ENCODE data around the gene DDHD1.
A peak's percentile ranks its signal among the peaks of the same experiment; 100 is the strongest.

DDHD1 gene

DNA sequence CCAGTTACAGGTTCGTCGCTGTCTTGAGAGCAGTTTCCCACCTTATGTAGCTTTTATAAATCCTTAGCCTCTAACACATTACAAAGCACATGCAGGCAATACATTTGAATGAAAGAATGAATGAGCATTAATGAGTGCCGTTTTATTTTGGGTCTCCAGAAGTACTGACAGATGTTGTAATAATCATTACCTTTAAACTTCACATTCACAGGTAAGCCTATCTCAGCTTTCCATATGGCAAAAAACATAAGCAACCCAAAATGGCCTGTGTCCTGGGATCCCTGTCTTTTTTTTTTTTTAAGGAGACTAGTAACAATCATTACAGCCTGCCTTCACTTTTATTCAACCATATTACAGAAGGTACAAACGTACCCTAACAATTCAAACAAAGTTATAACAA, 149.3 kb downstream of the DDHD1 start:
- DNase-seq (ENCODE audit: extremely low spot score, insufficient read length, low read depth) (no peak), FAIRE-seq (no peak)

DNA sequence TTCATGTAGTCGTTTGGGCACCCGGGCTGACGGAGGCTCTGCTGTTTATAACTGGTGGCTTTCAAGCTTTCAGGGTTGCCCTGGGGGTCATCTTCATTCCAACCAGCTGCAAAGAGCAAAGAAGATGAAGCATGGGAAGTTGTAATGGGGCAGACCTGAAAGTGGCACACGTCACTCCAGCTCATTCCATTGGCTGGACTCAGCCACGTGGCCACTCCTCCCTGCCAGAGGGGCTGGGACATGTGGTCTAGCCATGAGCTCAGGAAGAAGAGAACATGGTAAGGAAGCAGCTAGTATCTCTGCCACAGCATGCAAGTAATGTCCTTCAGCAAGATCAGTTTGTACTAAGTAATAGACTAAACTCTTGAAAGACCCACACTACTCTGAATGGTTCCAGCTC, 150.5 kb downstream of the DDHD1 start:
- DNase-seq (ENCODE audit: extremely low spot score, insufficient read length, low read depth) (no peak), FAIRE-seq (peak; percentile 31)

DNA sequence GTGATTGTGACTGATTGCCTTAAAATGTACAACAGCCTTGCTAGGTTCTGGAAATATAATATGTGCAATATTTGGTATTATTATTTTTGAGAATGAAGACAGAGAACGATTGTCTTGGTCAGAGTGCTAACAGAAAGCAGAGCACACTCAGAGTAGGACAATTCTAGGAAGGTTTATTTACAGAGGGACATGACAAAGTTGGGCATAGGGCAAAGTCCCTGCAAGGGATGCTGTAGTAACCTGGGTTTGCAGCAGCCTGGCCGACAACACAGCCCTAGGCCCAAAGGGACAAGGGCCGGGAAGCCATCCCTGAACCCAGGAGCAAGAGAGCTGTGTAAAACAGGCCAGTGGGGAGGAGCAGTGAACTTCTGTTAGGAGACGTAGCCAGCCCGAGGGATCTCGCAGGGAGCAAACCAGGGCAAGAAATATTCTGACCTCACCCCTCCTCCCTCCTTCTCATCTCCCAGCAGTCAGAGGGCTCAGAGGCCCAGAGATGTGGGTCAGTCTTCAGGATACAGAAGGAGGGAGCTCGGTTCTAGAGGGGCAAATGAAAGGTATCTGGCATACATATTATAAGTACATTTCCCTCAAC, 151.2 kb downstream of the DDHD1 start:
- no peak for DNase-seq (ENCODE audit: extremely low spot score, insufficient read length, low read depth)
- FAIRE-seq, result no peak

DNA sequence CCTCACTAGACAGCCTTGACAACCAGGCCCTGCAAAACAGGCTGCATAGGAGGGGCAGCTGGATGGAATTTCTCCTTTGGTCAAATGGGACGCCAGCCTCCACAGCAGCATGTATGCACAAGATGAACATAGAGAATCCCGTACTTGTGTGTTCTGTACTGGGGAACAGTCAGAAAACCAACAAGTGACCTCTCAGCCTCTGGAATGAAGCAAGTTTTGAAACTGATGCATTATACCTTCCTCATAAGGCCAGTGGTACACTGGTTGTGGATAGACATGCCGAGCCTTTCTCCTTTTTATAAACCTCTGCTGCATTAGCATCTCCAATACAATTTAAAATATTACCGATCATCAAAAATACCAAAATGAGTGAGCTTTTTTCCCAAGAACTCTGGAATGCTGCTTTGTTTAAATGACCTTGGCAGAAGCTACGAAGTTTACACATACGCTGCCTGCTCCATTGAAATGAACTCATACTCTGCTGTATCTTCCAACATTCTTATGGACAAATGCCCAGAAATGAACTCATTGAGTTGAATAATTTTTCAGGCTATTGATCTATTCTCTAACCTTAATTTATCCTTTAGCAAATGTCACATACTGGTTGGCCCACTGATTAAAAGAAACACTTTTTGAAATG, 154.6 kb downstream of the DDHD1 start:
- FAIRE-seq, result no peak
- DNase-seq (ENCODE audit: extremely low spot score, insufficient read length, low read depth), result no peak

DNA sequence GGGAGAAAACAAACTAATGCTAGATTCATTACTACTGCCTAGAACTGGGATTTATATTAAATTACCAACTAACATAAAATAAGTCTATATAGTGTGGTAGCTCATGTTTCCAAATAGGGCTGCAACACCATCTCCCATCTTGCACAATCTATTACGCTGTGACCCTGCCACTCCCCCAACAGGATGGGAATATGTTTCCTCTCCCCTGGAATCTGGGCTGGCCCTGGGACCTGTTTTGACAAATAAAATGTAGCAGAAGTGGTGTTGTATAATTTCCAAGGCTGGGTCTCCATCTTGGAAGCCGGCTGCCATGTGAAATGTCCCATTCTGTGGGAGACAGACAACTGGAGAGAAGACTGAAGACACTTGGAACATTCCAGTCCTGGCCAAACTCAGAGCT, 156.6 kb downstream of the DDHD1 start:
- FAIRE-seq (no peak), DNase-seq (ENCODE audit: extremely low spot score, insufficient read length, low read depth) (no peak)

DNA sequence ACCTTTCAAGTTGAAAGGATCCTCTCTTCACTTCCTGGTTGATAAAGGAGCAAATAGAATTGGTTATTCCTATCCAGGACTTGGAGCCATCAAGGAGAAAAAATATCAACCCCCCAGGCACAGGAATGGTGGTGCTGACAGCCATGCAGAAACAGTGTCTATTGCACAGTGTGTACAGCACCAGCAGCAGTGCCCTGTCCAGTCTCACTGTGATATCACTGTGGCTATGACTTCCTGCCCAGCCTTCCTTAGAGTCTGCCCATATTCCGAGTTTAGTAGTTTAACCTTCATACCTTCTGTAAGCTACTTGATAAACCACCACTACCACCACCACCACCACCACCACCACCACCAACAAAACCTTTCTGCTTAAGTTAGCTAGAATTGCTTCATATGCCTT, 157.1 kb downstream of the DDHD1 start:
- FAIRE-seq, result no peak

DNA sequence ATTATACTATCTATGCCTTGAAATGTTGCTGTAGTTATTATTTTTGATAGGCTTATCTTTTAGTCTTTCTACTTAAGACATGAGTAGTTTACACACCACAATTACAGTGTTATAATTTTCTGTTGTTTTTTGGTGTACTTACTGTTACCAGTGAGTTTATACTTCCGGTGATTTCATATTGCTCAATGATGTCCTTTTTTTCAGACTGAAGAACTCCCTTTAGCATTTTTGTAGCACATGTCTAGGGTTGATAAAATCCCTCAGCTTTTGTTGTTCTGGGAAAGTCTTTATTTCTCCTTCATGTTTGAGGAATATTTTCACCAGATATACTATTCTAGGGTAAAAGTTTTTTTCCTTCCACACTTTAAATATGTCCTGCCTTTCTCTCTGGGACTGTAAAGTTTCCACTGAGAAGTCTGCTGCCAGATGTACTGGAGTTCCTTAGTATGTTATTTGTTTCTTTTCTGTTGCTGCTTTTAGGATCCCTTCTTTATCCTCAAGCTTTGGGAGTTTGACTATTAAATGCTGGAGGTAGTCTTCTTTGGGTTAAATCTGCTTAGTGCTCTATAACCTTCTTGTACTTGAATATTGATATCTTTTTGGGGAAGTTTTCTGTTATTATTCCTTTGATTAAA, 160.8 kb downstream of the DDHD1 start:
- DNase-seq (ENCODE audit: extremely low spot score, insufficient read length, low read depth) (no peak), FAIRE-seq (no peak)

More for the DNA sequence above, 157.1 kb downstream of the DDHD1 start:
- DNase-seq (ENCODE audit: extremely low spot score, insufficient read length, low read depth), result no peak

DNA sequence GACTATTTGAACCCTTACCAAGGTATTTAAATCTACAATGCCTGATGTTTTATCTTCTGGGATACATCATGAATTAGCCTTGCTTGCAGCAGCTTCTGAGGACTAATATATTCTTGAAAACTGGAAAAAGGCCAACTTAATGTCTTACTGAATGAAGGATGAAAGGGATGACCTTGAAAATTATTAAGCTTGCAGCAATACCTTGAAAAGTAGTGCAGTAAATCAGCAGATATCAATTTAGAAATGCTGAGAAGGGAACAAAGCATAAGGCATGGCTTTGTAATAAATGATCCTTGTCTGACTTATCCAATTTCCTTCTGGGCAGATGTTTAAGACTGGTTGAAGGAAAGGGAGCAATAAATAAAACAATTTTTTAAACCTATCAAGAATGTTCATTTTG, 165.0 kb downstream of the DDHD1 start:
- FAIRE-seq, result no peak
- no peak for DNase-seq (ENCODE audit: extremely low spot score, insufficient read length, low read depth)

DNA sequence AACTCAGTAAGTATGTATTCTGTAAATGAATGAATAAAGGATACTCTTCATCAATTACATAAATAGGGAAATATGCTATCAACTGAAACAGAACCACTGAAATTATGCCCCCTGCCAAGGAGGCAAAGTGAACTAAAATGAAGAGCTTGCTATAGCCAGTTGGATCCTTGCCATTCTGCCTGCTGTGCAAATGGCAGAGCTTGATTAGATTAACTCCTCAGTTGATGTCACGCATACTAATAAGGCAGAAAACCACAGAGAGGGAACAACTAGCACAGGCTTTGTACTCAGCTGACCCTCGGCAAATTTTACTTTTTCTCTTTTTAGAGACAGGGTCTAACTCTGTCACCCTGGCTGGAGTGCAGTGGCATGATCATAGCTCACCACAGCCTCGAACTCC, 165.6 kb downstream of the DDHD1 start:
- DNase-seq (ENCODE audit: extremely low spot score, insufficient read length, low read depth) (no peak), FAIRE-seq (no peak)

DNA sequence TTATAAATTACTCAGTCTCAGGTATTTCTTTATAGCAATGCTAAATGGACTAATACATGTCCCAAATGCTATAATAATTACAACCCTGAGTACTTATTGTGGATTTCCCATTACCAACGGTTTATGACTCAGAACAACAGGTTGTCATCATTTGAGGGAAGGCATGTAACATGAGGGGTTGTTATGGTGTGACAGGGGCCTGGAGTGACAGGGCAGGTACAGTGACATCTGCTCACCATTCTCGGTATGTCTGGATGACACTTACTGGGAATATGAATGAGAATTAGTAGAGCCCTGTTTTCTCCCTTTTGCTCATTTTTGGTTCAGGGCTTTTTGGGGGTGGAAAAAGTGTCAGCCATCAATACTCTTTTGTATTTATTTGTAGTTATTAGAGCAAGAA, 166.1 kb downstream of the DDHD1 start:
- FAIRE-seq (no peak), DNase-seq (ENCODE audit: extremely low spot score, insufficient read length, low read depth) (no peak)
